Inflammatory macrophage (primary cell): ENCODE measurements around the gene OGFOD2.

Source experiments
- DNase-seq, 2 donors: peaks; one replicate each; pipeline ENCODE4 v3.0.0-alpha.2; 2020 to 2022

OGFOD2 gene

DNA sequence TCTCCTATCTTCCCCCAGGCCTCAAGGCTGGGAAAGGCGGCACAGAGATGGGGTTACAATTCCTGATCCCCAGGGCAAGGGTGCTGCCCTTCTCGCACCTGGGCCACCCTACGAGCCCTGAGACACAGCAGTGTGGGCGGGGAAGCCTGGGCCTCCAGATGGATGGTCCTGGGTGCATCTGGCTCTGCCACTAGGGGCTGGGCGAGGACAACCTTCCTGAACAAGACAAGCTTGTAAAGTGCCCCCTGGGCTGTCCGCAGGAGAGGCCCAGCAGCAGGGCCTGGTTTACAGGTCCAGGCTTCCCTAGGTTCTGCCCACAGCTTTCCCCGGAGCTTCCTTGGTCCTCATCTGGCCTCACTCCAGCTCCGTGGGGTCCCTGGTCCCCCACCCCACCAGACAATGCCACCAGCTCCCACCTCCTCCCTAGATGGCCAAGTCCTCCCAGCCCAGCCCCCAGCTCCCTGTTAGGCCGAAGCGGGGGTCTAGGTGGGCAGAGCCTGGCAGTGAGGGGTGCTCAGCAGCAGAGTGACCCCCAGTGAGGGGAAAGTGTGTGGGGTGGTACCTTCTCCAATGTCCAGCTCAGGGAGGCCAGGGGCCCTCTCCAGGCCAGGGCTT, 14.3 kb downstream of the OGFOD2 start:
- no peak for DNase-seq

DNA sequence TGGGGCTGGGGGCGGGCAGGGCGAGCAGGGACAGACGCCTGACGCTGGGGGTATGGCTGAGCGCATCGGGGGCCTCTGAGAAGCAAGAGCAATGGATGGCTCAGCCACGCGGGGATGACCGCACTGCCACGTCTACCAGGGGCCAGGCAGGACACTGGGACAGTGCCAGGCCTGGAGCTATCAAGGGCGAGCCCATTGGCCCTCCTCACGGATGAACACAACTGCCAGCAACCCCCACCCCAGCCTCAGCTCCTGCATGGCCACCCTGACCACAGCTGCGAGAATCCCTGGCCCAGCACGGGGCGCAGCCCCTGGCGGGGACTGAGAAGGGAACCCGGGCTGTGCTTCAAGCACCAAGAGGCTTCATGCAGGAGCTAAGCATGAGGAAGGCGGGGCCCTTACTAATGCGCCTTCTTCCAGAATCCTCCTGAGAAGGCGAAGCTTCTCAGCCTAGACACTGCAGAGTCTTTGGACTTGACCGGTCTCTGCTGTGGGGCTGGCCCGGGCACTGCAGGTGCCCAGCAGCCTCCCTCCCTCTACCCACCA, 14.9 kb downstream of the OGFOD2 start:
- no peak for DNase-seq

- no peak for DNase-seq
Observed at GRCh38 chr12:122990561-122990960, 15.5 kb downstream of the OGFOD2 start.

GRCh38 chr12:122990961-122991622, 16.0 kb downstream of the OGFOD2 start:
- DNase-seq, result no peak

- no peak for DNase-seq
Observed at GRCh38 chr12:122991623-122992275, 16.7 kb downstream of the OGFOD2 start.

DNA sequence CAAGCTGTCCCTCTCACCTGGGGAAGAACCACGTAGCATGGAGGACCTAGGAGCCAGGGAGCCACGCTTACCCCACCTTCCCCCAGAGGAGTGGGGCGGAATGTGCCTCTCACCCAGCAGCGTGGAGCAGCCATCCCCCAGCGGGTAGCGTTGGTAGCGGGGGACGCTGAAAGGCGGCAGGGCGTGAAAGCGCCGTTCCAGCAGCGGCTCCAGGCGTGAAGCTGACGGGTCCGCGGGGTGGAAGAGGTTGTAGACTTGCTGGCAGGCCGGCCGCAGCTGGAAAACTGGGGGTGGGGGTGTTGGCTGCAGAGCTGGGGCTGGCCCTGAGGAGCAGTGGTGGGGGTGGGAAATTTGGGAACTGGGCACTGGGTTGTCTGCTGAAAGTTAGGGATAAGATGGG, 17.3 kb downstream of the OGFOD2 start:
- DNase-seq, result no peak

GRCh38 chr12:122994140-122994675, 19.2 kb downstream of the OGFOD2 start:
- DNase-seq, result no peak

DNA sequence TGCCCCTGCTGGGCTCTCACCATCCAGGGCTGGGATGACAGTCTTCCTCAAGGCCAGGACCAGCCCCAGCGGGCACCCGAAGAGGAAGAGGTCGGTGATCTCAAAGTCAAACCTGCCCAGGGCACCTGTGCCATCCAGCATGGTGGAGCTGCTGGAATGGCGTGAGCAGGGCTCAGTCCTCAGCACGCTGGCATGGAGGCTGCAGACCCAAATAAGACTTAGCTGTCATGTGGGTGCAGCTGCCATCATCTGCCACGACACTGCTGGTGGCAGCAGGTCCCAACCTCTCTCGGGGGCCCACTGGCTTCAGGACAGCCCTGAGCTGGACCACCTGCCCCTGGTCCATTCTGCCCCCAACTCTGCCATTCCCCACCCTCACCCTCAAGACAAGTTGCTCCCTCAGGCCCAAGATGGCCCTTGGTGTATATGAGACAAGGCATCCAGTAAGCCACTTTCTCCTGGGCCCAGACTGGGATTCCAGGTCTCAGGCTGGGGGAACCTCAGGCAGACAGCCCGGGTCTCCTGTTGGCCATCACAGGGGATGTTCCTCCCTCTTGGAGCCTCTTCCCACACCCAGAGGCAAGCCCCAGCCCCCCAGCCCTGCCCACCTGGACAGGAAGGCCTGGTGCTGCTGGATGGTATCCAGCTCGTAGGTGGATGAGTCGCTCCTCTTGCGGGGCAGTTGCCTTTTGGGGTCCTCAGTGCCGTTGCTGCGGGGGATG, 19.9 kb downstream of the OGFOD2 start:
- no peak for DNase-seq

DNA sequence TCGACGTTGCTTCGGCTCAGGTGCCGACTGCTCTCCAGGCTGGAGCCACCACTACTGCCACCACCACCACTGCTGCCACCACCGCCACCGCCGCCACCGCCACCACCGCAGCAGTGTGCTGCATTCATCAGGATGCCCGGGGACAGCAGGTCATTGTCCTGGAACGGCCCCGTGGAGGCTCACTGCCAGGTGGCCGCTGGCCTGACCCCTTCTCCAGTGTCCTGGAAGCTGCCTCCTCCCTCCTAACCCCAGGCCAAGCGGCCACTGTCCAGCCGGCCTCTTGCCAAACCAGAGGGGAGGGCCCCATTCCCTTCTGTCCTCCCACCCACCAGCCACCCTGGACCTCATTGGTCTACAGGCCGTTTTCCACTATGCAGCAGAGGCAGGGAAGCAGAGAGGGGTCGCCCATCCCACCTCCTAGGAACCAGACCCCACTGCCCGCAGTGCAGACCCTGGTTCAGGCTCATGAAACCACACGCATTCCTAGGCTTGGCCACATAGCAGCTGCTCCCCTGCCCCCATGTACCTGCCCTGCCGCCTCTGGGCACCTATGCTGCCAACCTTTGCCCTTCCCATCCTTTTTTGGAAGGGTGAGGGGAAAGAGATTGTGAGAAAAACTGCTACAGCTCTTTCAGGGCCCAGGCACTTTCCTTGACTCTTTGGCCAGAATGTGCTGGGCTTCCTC, 20.6 kb downstream of the OGFOD2 start:
- DNase-seq, result no peak

DNA sequence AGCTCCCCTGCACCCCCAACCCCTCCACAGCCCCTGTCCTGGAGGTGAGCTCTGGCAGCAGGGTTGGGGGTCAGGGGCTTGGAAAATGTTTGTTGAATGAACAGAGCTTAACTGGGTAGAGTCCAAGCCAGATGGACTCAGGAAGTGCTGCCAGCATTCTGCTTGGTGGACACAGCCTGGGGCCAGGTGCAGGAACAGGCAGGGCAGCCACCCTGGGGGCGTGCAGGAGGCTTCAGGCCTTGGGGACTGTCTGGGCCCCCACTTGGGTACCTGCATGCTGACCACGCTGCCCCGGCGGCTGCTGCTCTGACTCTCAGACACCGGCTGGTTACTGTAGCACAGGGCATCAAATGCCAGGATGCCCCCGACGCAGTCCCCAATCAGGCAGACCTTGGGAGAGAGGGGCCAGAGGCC, 21.2 kb downstream of the OGFOD2 start:
- DNase-seq, result no peak

- no peak for DNase-seq
Observed at GRCh38 chr12:122996621-122997342, 21.7 kb downstream of the OGFOD2 start.

DNA sequence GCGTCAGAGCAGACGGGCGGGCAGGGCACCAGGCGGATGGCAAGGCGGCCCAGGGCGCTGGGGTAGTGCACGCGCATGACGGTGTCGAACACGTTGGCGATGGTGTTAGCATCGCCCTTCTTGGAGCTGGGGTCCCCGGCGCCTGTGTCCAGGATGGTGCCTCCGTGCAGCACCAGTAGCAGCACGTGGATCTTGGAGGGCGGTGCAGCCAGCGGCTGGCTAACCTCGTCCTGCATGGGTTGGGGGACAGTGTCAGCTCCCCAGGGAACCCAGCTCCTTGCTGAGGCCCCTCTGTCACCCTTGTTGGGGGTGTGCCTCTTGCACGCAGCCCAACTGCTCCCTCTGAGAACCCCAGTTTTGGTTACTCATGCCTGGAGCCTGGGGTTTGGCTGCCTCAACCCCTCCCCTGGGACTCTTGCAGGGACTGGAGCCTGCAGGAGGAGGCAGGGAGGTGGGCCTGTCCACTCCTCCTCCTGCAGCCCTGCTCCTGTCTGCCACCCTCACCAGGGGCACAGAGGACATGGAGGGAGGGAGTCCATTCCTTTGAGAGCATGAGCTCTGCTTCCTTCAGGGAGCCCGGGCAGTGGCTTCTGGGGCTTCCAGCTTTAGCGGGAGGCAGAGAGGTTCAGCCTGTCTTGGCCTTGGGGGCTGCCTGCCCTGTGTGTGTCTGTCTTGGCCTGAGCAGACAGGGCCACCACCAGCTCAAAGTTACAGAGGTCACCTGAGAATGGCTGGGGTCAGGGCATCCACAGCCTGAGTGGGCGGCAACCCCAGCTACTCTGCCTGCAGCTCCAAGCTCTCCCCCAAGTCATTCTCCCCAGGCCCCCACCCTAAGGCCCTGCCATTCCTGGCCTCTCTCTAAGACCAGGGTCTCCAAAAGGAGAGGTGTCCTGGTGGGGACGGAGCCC, 22.6 kb downstream of the OGFOD2 start:
- no peak for DNase-seq

GRCh38 chr12:122998316-122998715, 23.3 kb downstream of the OGFOD2 start:
- no peak for DNase-seq

DNA sequence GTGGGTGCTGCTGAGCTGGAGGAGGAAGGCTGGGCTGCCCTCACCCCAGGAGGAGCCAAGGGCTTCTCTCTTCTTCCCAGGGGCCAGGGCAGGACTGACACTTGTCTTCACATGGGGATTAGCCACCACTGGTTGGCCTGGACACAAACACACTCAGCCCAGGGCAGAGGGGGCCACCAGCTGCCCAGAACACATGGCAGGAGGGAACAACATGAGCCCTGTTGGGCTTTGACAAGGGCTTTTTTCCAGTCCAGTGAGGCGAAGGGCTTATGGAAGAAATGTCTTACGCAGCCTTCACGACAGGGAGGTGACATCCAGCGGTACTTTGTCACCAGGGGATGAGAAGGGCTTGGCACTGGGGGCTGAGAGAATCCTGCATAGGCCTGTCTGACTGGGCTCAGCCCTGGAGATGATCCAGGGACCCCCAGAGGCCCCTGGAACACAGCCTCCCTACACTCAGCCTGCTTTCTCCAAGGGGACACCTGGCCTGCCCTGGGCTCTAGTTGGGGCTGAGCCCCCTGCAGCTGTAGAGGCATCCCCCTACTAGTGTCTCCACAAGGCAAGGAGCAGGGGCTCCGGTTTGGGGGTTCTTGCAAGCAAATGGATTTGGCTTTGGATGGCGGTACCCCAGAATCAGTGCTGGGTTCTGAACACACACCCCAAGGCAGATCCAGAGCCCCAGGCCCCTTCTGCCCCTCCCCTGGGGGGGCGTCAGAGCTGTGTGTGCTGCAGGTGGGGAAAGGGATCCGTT, 24.3 kb downstream of the OGFOD2 start:
- DNase-seq, result no peak

DNA sequence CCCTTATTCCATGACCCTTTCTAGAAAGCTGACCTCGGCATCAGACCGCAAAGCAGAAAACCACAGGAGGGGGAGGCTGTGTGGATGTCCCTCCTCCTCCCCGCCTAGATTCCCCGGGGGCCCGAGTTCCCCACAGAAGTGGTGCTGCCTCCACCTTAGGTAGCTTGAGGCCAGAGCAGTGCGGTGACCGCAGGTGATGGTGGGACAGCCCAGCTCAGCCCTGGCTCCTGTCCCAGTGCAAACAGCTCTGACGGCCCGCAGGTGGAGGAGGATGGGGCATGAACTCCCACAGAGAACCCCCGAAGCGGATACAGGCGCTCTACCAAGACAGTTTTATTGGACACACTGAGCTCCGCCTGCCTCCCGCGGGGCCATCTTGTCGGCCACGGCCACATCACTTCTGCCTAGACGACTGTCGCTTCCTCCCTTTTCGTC, 25.0 kb downstream of the OGFOD2 start:
- no peak for DNase-seq

DNA sequence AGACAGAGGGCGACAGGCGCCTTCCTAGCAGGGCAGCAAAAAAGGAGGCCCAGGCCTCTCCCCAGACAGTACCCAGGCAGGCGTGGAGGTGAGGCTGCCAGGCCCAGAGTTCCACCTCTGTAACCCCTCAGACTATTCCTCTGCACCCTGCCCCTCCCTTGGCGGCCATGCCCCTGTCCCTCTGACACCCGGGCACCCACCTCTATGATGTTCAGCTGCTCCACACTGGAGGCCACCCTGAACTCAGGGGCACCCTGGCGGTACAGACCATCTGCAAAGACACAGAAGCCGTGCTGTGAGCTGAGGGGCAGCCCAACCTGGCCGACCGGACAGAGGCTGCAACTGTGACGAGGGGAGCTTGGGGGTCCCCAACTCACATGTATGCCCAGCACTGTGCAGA, 25.5 kb downstream of the OGFOD2 start:
- no peak for DNase-seq

DNA sequence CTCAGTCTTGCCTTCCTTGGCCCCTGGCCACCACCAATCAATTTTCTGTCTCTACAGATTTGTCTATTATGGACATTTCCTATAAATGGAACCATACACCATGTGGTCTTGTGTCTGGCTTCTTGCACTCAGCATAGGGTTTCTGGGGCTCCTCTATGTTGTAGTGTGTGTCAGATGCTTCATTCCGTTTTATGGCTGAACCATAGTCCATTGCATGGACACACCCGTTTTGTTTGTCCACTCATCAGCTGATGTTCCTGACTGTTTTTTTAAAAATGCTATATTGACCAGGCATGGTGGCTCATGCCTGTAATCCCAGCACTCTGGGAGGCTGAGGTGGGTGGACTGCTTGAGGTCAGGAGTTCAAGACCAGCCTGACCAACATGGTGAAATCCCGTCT, 26.4 kb downstream of the OGFOD2 start:
- no peak for DNase-seq

GRCh38 chr12:123003257-123003656, 28.2 kb downstream of the OGFOD2 start:
- no peak for DNase-seq

DNA sequence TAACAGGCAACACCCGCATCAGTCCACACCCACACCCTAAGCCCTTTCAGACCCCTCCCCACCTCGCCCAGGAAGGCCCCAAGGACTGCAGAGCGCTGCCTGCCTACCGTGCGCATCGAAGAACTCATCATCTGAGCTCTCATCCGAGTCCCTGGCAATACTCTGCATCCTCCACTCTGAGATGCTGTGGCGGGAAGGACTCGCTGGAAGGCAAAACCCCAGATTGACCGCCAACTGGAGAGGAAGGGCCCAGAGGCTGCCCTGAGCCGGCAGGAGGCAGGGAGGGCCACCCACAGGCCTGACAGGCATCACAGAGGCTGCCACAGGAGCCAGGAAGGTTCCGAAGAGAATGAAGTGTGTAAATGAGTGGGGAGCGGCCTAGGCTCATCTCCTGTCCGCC, 29.2 kb downstream of the OGFOD2 start:
- DNase-seq, result no peak
